GM12864 (cell line): Measurements from ENCODE around the gene C16orf95.

Experiments used
- DNase-seq: peaks from one replicate; pipeline ENCODE4 v3.0.0-alpha.2; 2011; ENCODE audit warnings: low read depth
- H3K4me3 ChIP-seq: 2 replicates; pipeline ENCODE4 v1.5.1; 2011; ENCODE audit warnings: mild to moderate bottlenecking, low read depth, low read length, control low read depth
- CTCF ChIP-seq: IDR thresholded peaks from 2 replicates; pipeline ENCODE4 v1.5.1; 2011; ENCODE audit warnings: low read depth, mild to moderate bottlenecking, moderate library complexity, low read length, control low read depth, inconsistent platforms; ENCODE audit errors: missing control alignments

Gene C16orf95

GRCh38 chr16:87326151-87326571 lies 9.0 kb upstream of the C16orf95 start:
- no peak for DNase-seq
- H3K4me3 ChIP-seq, result no peak overlapping the region

GRCh38 chr16:87325423-87325858 lies 8.2 kb upstream of the C16orf95 start:
- DNase-seq, result no peak
- no peak overlapping the region for H3K4me3 ChIP-seq
- no peak for TF ChIP-seq CTCF

More at GRCh38 chr16:87326151-87326571, 9.0 kb upstream of the C16orf95 start:
- TF ChIP-seq CTCF, result no peak

- no peak overlapping the region for H3K4me3 ChIP-seq
- DNase-seq, result no peak
- peak; percentile 89 for TF ChIP-seq CTCF
Observed at GRCh38 chr16:87324411-87325275, 7.5 kb upstream of the C16orf95 start.

- H3K4me3 ChIP-seq, result no peak overlapping the region
- no peak for DNase-seq
Observed at GRCh38 chr16:87323727-87324410, 6.7 kb upstream of the C16orf95 start.

GRCh38 chr16:87322833-87323726 lies 5.9 kb upstream of the C16orf95 start:
- no peak overlapping the region for H3K4me3 ChIP-seq
- no peak for TF ChIP-seq CTCF
- no peak for DNase-seq

More at GRCh38 chr16:87323727-87324410, 6.7 kb upstream of the C16orf95 start:
- no peak for TF ChIP-seq CTCF

- TF ChIP-seq CTCF, result no peak
- no peak overlapping the region for H3K4me3 ChIP-seq
- no peak for DNase-seq
Observed at GRCh38 chr16:87322360-87322759, 5.2 kb upstream of the C16orf95 start.
